H9 (cell line): ENCODE results near the gene PSKH1. TPM values are rescaled to one million over a fixed set of nuclear protein-coding genes. Genes with fewer than 3 reads are reported as not detected.
A peak's percentile ranks its signal among the peaks of the same experiment; 100 is the strongest.

Experiments
- DNase-seq: peaks from one replicate; pipeline ENCODE4 v3.0.0-alpha.2; 2017
- H2AFZ ChIP-seq: one replicate; pipeline ENCODE4 v1.6.1; 2013; ENCODE audit warnings: mild to moderate bottlenecking, low read length, control low read depth, moderate library complexity
- H2AK5ac ChIP-seq: 2 replicates; pipeline ENCODE4 v1.6.1; 2013; ENCODE audit warnings: low read length, control low read depth, mixed read lengths; ENCODE audit not compliant: insufficient read length
- H2BK120ac ChIP-seq: one replicate; pipeline ENCODE4 v1.6.1; 2013; ENCODE audit warnings: low read depth, mild to moderate bottlenecking, low read length, control low read depth, inconsistent platforms; ENCODE audit not compliant: poor library complexity, severe bottlenecking
- H2BK12ac ChIP-seq: 2 replicates; pipeline ENCODE4 v1.6.1; 2013; ENCODE audit warnings: low read length, control low read depth, mixed read lengths, low read depth; ENCODE audit not compliant: insufficient read length
- H2BK15ac ChIP-seq: 2 replicates; pipeline ENCODE4 v1.6.1; 2013; ENCODE audit warnings: low read depth, low read length, control low read depth
- H2BK20ac ChIP-seq: one replicate; pipeline ENCODE4 v1.6.1; 2013; ENCODE audit warnings: low read depth, mild to moderate bottlenecking, low read length, control low read depth, inconsistent platforms; ENCODE audit not compliant: poor library complexity, severe bottlenecking
- H2BK5ac ChIP-seq: 2 replicates; pipeline ENCODE4 v1.6.1; 2013; ENCODE audit warnings: low read length, control low read depth, mixed read lengths; ENCODE audit not compliant: insufficient read length
- H3K14ac ChIP-seq: 2 replicates; pipeline ENCODE4 v1.6.1; 2013; ENCODE audit warnings: low read length, control low read depth; ENCODE audit not compliant: insufficient read depth
- H3K18ac ChIP-seq: 2 replicates; pipeline ENCODE4 v1.6.1; 2013; ENCODE audit warnings: low read depth, mild to moderate bottlenecking, mixed read lengths, low read length, control low read depth; ENCODE audit not compliant: insufficient read length
- H3K23ac ChIP-seq: 2 replicates; pipeline ENCODE4 v1.6.1; 2013; ENCODE audit warnings: low read length, control low read depth, mixed read lengths, low read depth; ENCODE audit not compliant: insufficient read length
- H3K23me2 ChIP-seq: 2 replicates; pipeline ENCODE4 v1.6.1; 2013; ENCODE audit warnings: low read depth, mild to moderate bottlenecking, mixed read lengths, low read length, control low read depth; ENCODE audit not compliant: insufficient read length, poor library complexity, severe bottlenecking
- H3K27ac ChIP-seq: 2 replicates; pipeline ENCODE4 v1.5.1; 2013; ENCODE audit warnings: low read length, control low read depth, mixed read lengths, low read depth; ENCODE audit not compliant: insufficient read length
- H3K27me3 ChIP-seq: 2 replicates; pipeline ENCODE4 v1.6.1; 2013; ENCODE audit warnings: low read length, control low read depth, inconsistent platforms; ENCODE audit not compliant: insufficient read depth
- H3K4ac ChIP-seq: 2 replicates; pipeline ENCODE4 v1.6.1; 2013; ENCODE audit warnings: low read depth, mild to moderate bottlenecking, control low read depth, inconsistent platforms, low read length, moderate library complexity
- H3K4me1 ChIP-seq: 2 replicates; pipeline ENCODE4 v1.6.1; 2013; ENCODE audit warnings: low read length, control low read depth, inconsistent platforms; ENCODE audit not compliant: insufficient read depth
- H3K4me2 ChIP-seq: 2 replicates; pipeline ENCODE4 v1.6.1; 2013; ENCODE audit warnings: low read length, control low read depth, mixed read lengths; ENCODE audit not compliant: insufficient read length, insufficient read depth
- H3K56ac ChIP-seq: 2 replicates; pipeline ENCODE4 v1.6.1; 2013; ENCODE audit warnings: low read depth, mild to moderate bottlenecking, mixed read lengths, low read length, control low read depth; ENCODE audit not compliant: insufficient read length
- H3K79me1 ChIP-seq: 2 replicates; pipeline ENCODE4 v1.6.1; 2013; ENCODE audit warnings: low read depth, mild to moderate bottlenecking, moderate library complexity, low read length, control low read depth, inconsistent platforms; ENCODE audit not compliant: insufficient read depth, poor library complexity, severe bottlenecking
- H3K79me2 ChIP-seq: 2 replicates; pipeline ENCODE4 v1.6.1; 2013; ENCODE audit warnings: low read length, control low read depth, inconsistent platforms; ENCODE audit not compliant: insufficient read depth
- H3K9ac ChIP-seq: 2 replicates; pipeline ENCODE4 v1.6.1; 2013; ENCODE audit warnings: low read length, control low read depth, mixed read lengths; ENCODE audit not compliant: insufficient read length; ENCODE audit errors: extremely low read depth
- H3K9me3 ChIP-seq: one replicate; pipeline ENCODE4 v1.6.1; 2013; ENCODE audit warnings: low read depth, low read length, inconsistent platforms; ENCODE audit not compliant: control insufficient read depth
- H3T11ph ChIP-seq: one replicate; pipeline ENCODE4 v1.6.1; 2013; ENCODE audit warnings: mild to moderate bottlenecking, low read length, control low read depth, inconsistent platforms
- H4K20me1 ChIP-seq: one replicate; pipeline ENCODE4 v1.6.1; 2013; ENCODE audit not compliant: control insufficient read depth, insufficient read length, insufficient read depth
- H4K5ac ChIP-seq: 2 replicates; pipeline ENCODE4 v1.6.1; 2013; ENCODE audit warnings: low read depth, mild to moderate bottlenecking, mixed read lengths, low read length, control low read depth; ENCODE audit not compliant: insufficient read length
- H4K8ac ChIP-seq: replicated peaks from 2 replicates; pipeline ENCODE4 v1.6.1; 2013; ENCODE audit warnings: low read length, control low read depth, mixed read lengths, low read depth; ENCODE audit not compliant: insufficient read length
- H4K91ac ChIP-seq: 2 replicates; pipeline ENCODE4 v1.6.1; 2013; ENCODE audit warnings: low read depth, mild to moderate bottlenecking, moderate library complexity, mixed read lengths, low read length, control low read depth; ENCODE audit not compliant: insufficient read length
- H3K27ac Mint-ChIP-seq, 3 experiments: 2 replicates in 2 of 3; 3 replicates in 1 of 3; pipeline ENCODE4 v1.8.0; 2020 to 2021; ENCODE audit warnings: mixed read lengths in 3 of 3, mild to moderate bottlenecking in 1 of 3, moderate library complexity in 1 of 3
- H3K27me3 Mint-ChIP-seq: 2 replicates; pipeline ENCODE4 v1.8.0; 2021; ENCODE audit warnings: low read depth, mild to moderate bottlenecking, moderate library complexity, mixed read lengths
- H3K36me3 Mint-ChIP-seq, 3 experiments: 2 replicates in 2 of 3; 3 replicates in 1 of 3; pipeline ENCODE4 v1.8.0; 2020 to 2021; ENCODE audit warnings: low read depth in 3 of 3, mixed read lengths in 3 of 3; ENCODE audit not compliant: insufficient read depth in 1 of 3
- H3K4me1 Mint-ChIP-seq, 2 experiments: 2 replicates each; pipeline ENCODE4 v1.8.0; 2020; ENCODE audit warnings: mixed read lengths in 2 of 2
- H3K4me3 Mint-ChIP-seq, 2 experiments: 2 replicates in 1 of 2; 3 replicates in 1 of 2; pipeline ENCODE4 v1.8.0; 2020 to 2021; ENCODE audit warnings: mild to moderate bottlenecking in 2 of 2, mixed read lengths in 2 of 2, moderate library complexity in 1 of 2
- H3K9me3 Mint-ChIP-seq, 2 experiments: 2 replicates in 1 of 2; 3 replicates in 1 of 2; pipeline ENCODE4 v1.8.0; 2020; ENCODE audit warnings: mild to moderate bottlenecking in 2 of 2, mixed read lengths in 2 of 2, moderate library complexity in 1 of 2
- CTCF ChIP-seq: fragments of 200-600 bp; sonication (generic); conservative IDR thresholded peaks from 3 replicates; pipeline ENCODE4 v1.8.0; 2021; ENCODE audit warnings: antibody characterized with exemption, mild to moderate bottlenecking
- WGBS: extraction: QIAGEN DNeasy Blood & Tissue Kit; methylation state at CpG from one replicate; pipeline ENCODE4 v1.1.7; 2013; ENCODE audit warnings: missing lambda C conversion rate, low lambda C conversion rate, mixed read lengths; ENCODE audit not compliant: insufficient read length; ENCODE audit errors: extremely low coverage; 5-methylcytosine and 5-hydroxymethylcytosine counted together
- total RNA-seq: library from RNA; stranded (reverse); gene quantifications from 2 replicates; pipeline ENCODE4 v1.2.1, GENCODE V29; 2021

The PSKH1 gene
- total RNA-seq, 1 experiment from 2014 or later, result 29.1 TPM

GRCh38 chr16:67962135-67962534 is 69.1 kb downstream of the PSKH1 start:
- H4K91ac ChIP-seq, result no peak overlapping the region
- H2BK15ac ChIP-seq, result no peak overlapping the region
- no peak overlapping the region for H4K8ac ChIP-seq
- H4K20me1 ChIP-seq, result peaks cover 3% of the 10 kb centered on the region
- Mint-ChIP-seq H3K27ac (0 out of 7 replicates have a peak overlapping the region, but pooled peaks of 1 of the 3 experiments have one; percentile 22), H3K9me3 (no peaks in the 10 kb centered on the region), H3K27me3 (no peaks in the 10 kb centered on the region), H3K36me3 (peaks cover 14 to 72% (median 35%) of the 10 kb centered on the region in 3 experiments), H3K4me1 (peaks cover 23 to 30% of the 10 kb centered on the region in 2 experiments), H3K4me3 (no peak overlapping the region)
- no peak overlapping the region for H2AK5ac ChIP-seq
- H3K4ac ChIP-seq, result no peak overlapping the region
- H3K4me2 ChIP-seq, result no peak overlapping the region
- H3K79me2 ChIP-seq, result no peaks in the 10 kb centered on the region; the same call in 1 of the 2 replicates
- H3K23me2 ChIP-seq, result no peaks in the 10 kb centered on the region
- H3K4me1 ChIP-seq, result peaks cover 3% of the 10 kb centered on the region; the same call in 1 of the 2 replicates
- no peak overlapping the region for H3K56ac ChIP-seq
- no peak for DNase-seq
- H2BK120ac ChIP-seq, result no peak overlapping the region
- no peak overlapping the region for H3K9ac ChIP-seq
- no peak for TF ChIP-seq CTCF
- H3K23ac ChIP-seq, result no peak overlapping the region
- WGBS, result no CpG with 5 or more reads among the region's 8 CpGs
- H4K5ac ChIP-seq, result no peak overlapping the region
- H3K27ac ChIP-seq, result no peak overlapping the region
- no peak overlapping the region for H3T11ph ChIP-seq
- no peak overlapping the region for H3K14ac ChIP-seq
- peaks cover 4% of the 10 kb centered on the region for H3K79me1 ChIP-seq
- no peak overlapping the region for H2BK5ac ChIP-seq
- H2AFZ ChIP-seq, result no peak overlapping the region
- H3K18ac ChIP-seq, result no peak overlapping the region
- H2BK12ac ChIP-seq, result no peak overlapping the region
- no peak overlapping the region for H2BK20ac ChIP-seq
- no peaks in the 10 kb centered on the region for H3K9me3 ChIP-seq
- no peaks in the 10 kb centered on the region for H3K27me3 ChIP-seq
